Loucy (cell line): ENCODE data around the gene CLDN16.

Source experiments
- H2AFZ ChIP-seq: fragments of 200-600 bp; sonication (generic); 2 replicates; pipeline ENCODE4 v1.6.0; 2016; ENCODE audit warnings: antibody characterized with exemption, mild to moderate bottlenecking, low read length, moderate library complexity
- H3F3A ChIP-seq: fragments of 200-600 bp; 2 replicates; pipeline ENCODE4 v1.6.0; 2016; ENCODE audit warnings: antibody characterized with exemption, low read depth, mild to moderate bottlenecking
- H3K27me3 ChIP-seq: fragments of 200-600 bp; sonication (generic); 2 replicates; pipeline ENCODE4 v1.6.1; 2014; ENCODE audit warnings: low read length, mild to moderate bottlenecking; ENCODE audit not compliant: insufficient read depth, poor library complexity, severe bottlenecking
- H3K36me3 ChIP-seq: fragments of 200-600 bp; sonication (generic); 2 replicates; pipeline ENCODE4 v1.6.1; 2016; ENCODE audit warnings: low read length; ENCODE audit not compliant: insufficient read depth
- H3K4me1 ChIP-seq: fragments of 200-600 bp; sonication (generic); 2 replicates; pipeline ENCODE4 v1.5.1; 2014; ENCODE audit warnings: low read length, mild to moderate bottlenecking; ENCODE audit not compliant: insufficient read depth, poor library complexity, severe bottlenecking
- H3K4me2 ChIP-seq: fragments of 200-600 bp; sonication (generic); 2 replicates; pipeline ENCODE4 v1.6.0; 2014; ENCODE audit warnings: antibody characterized with exemption, low read length, low read depth, mild to moderate bottlenecking; ENCODE audit not compliant: poor library complexity, severe bottlenecking
- H3K4me3 ChIP-seq: fragments of 200-600 bp; sonication (generic); 2 replicates; pipeline ENCODE4 v1.5.1; 2014; ENCODE audit warnings: low read length, mild to moderate bottlenecking, mixed read lengths; ENCODE audit not compliant: poor library complexity, severe bottlenecking
- H3K79me2 ChIP-seq: fragments of 200-600 bp; sonication (generic); 2 replicates; pipeline ENCODE4 v1.6.1; 2014; ENCODE audit warnings: low read length; ENCODE audit not compliant: insufficient read depth
- H3K9ac ChIP-seq: fragments of 200-600 bp; sonication (generic); 2 replicates; pipeline ENCODE4 v1.6.0; 2014; ENCODE audit warnings: mild to moderate bottlenecking, low read depth, low read length, moderate library complexity; ENCODE audit not compliant: poor library complexity, severe bottlenecking
- H3K9me2 ChIP-seq: fragments of 200-600 bp; sonication (generic); replicated peaks from 2 replicates; pipeline ENCODE4 v1.6.1; 2016; ENCODE audit warnings: low read depth, low read length, mixed read lengths
- H3K9me3 ChIP-seq: fragments of 200-600 bp; sonication (generic); 2 replicates; pipeline ENCODE4 v1.6.1; 2014; ENCODE audit warnings: mild to moderate bottlenecking, antibody characterized with exemption, low read length, low read depth; ENCODE audit not compliant: insufficient read depth
- H4K20me1 ChIP-seq: fragments of 200-600 bp; sonication (generic); 2 replicates; pipeline ENCODE4 v1.6.0; 2014; ENCODE audit warnings: antibody characterized with exemption, low read length, mild to moderate bottlenecking; ENCODE audit not compliant: insufficient read depth, poor library complexity, severe bottlenecking
- EZH2phosphoT487 ChIP-seq: fragments of 200-600 bp; IDR thresholded peaks from 2 replicates; pipeline ENCODE4 v1.6.1; 2018; ENCODE audit warnings: antibody characterized with exemption, mild to moderate bottlenecking, moderate library complexity, borderline replicate concordance
- TF ChIP-seq, protein P1 (sequence below): fragments of 200-600 bp; sonication (generic); conservative IDR thresholded peaks from 2 replicates; pipeline ENCODE4 v1.5.1; 2014; ENCODE audit warnings: mild to moderate bottlenecking, antibody characterized with exemption, low read length

The CLDN16 gene

DNA sequence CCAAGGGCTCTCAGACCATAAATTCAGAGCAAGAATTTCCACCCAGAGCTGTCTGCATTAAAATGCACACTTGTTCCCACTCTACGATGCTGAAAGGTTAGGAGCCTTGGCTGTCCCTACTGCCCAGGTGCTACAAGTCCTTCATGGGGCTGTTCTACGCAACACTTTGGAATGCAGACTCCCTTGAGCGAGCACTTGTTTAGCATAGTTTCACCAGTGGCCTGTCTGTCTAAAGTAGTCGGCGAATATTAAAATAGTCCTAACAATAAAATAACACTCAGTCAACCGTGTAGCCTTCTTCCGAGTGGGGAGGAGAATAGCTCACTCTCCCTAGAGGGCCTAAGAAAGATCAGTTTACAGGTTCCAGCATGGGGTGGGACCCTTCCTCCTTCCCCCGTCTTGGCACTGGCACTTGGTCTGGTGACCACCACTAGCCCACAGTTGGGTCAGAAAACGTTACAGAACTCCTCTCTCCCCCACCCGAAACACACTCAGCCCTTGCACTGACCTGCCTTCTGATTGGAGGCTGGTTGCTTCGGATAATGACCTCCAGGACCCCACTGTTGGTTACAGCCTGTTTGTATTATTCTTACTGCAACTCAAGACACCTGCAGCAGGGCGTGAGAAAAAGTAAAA, at the start of gene CLDN16:
CLDN16 (plus strand) TSS at position 586 of the 636 bp plus-strand sequence. CDS start 167 bp downstream, outside the sequence.
- Histone ChIP-seq H2AFZ (no peak within 1 kb of the TSS; the same call in 1 of the 2 replicates), H3K27me3 (no peaks in the 10 kb centered on the region), H3F3A (no peaks in the 10 kb centered on the region), H3K36me3 (no peaks in the 10 kb centered on the region), H4K20me1 (no peaks in the 10 kb centered on the region), H3K9me3 (no peaks in the 10 kb centered on the region), H3K4me3 (no peak within 1 kb of the TSS), H3K4me2 (no peak within 1 kb of the TSS), H3K9ac (no peak within 1 kb of the TSS), H3K9me2 (no peaks in the 10 kb centered on the region), H3K4me1 (no peaks in the 10 kb centered on the region), H3K79me2 (no peaks in the 10 kb centered on the region)
- TF ChIP-seq, protein P1, sequence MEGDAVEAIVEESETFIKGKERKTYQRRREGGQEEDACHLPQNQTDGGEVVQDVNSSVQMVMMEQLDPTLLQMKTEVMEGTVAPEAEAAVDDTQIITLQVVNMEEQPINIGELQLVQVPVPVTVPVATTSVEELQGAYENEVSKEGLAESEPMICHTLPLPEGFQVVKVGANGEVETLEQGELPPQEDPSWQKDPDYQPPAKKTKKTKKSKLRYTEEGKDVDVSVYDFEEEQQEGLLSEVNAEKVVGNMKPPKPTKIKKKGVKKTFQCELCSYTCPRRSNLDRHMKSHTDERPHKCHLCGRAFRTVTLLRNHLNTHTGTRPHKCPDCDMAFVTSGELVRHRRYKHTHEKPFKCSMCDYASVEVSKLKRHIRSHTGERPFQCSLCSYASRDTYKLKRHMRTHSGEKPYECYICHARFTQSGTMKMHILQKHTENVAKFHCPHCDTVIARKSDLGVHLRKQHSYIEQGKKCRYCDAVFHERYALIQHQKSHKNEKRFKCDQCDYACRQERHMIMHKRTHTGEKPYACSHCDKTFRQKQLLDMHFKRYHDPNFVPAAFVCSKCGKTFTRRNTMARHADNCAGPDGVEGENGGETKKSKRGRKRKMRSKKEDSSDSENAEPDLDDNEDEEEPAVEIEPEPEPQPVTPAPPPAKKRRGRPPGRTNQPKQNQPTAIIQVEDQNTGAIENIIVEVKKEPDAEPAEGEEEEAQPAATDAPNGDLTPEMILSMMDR = no peak
- TF ChIP-seq EZH2phosphoT487 = no peak

- H3K27me3 ChIP-seq = no peaks in the 10 kb centered on the region
- H3K36me3 ChIP-seq = no peaks in the 10 kb centered on the region
- no peaks in the 10 kb centered on the region for H3K9me3 ChIP-seq
- H3F3A ChIP-seq = no peaks in the 10 kb centered on the region
- H3K4me3 ChIP-seq = no peak overlapping the region
- H3K9me2 ChIP-seq = no peaks in the 10 kb centered on the region
- no peaks in the 10 kb centered on the region for H3K79me2 ChIP-seq
- H4K20me1 ChIP-seq = no peaks in the 10 kb centered on the region
- peak overlapping the region; percentile 7; the same call in 1 of the 2 replicates for H2AFZ ChIP-seq
- TF ChIP-seq EZH2phosphoT487 = no peak
- TF ChIP-seq, protein P1 = no peak
- peaks cover 4% of the 10 kb centered on the region for H3K4me1 ChIP-seq
- H3K4me2 ChIP-seq = no peak overlapping the region
- no peak overlapping the region for H3K9ac ChIP-seq
These were observed 49.2 kb upstream of the CLDN16 start for GRCh38 chr3:190338717-190339116.

DNA sequence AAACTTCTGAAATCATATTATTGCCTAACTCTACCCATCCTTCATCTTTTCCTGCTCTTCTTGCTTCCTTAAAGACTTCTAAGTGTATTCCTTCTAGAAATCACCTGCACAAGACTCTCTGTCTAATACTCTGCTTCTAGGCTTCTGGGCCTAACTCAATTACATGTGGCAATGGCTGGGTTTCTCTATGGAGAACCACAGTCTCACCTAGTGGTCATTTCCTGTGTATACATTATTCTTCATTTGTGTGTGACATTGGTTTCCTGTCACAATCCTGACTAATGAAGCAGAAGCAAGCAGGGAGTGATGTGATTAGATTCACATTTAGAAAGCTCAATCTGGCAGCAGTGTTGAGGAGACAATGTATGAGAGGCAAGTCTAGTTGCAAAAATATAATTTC, 48.8 kb upstream of the CLDN16 start:
- Histone ChIP-seq H3F3A (no peaks in the 10 kb centered on the region), H3K4me2 (no peak overlapping the region), H2AFZ (peak overlapping the region; percentile 7; the same call in 1 of the 2 replicates), H3K4me3 (no peak overlapping the region), H3K36me3 (no peaks in the 10 kb centered on the region), H3K9me3 (no peaks in the 10 kb centered on the region), H3K4me1 (peaks cover 4% of the 10 kb centered on the region), H3K27me3 (no peaks in the 10 kb centered on the region), H3K9me2 (no peaks in the 10 kb centered on the region), H4K20me1 (no peaks in the 10 kb centered on the region), H3K79me2 (no peaks in the 10 kb centered on the region), H3K9ac (no peak overlapping the region)
- TF ChIP-seq, protein P1 = peak; percentile 51
- no peak for TF ChIP-seq EZH2phosphoT487
